ENCODE data around the gene GALNT9. TPM values are rescaled to one million over a fixed set of nuclear protein-coding genes. Genes with fewer than 3 reads are reported as not detected.
A peak's percentile ranks its signal among the peaks of the same experiment; 100 is the strongest.

Gene GALNT9
- total RNA-seq, 1 experiment from 2014 or later: 0.44 TPM

GRCh38 chr12:132239796-132240668, 89.4 kb downstream of the GALNT9 start:
- BruUV-seq (replicated peaks): no TSS peak
- Histone ChIP-seq H3K36me3 (ENCODE audit: low read depth, low read length) (no peaks in the 10 kb centered on the region), H2AFZ (ENCODE audit: low read length) (peak overlapping the region; percentile 48), H3K9ac (ENCODE audit: low read length) (no peak overlapping the region), H3K9me3 (ENCODE audit: low read length) (no peaks in the 10 kb centered on the region), H4K20me1 (ENCODE audit: low read length) (no peaks in the 10 kb centered on the region), H3K27ac (ENCODE audit: low read length) (no peak overlapping the region), H3F3A (ENCODE audit: low read length, unreplicated experiment) (no peaks in the 10 kb centered on the region), H3K79me2 (ENCODE audit: low read length) (no peaks in the 10 kb centered on the region), H3K27me3 (ENCODE audit: low read length) (no peaks in the 10 kb centered on the region), H3K4me3 (ENCODE audit: low read length) (no peak overlapping the region), H3K4me2 (ENCODE audit: low read length) (peak overlapping the region; percentile 58), H3K4me1 (ENCODE audit: insufficient read depth, low read length) (no peaks in the 10 kb centered on the region), H3K9me2 (replicated peaks; ENCODE audit: low read length) (no peaks in the 10 kb centered on the region)
- peak; percentile 16 for ATAC-seq
- no peak for TF ChIP-seq EZH2 (IDR thresholded peaks at IDR 0.05; ENCODE audit: low read length, unreplicated experiment)
- intact Hi-C loops (cut with micrococcal nuclease): no loop called here
- no peak for DNase-seq
- CTCF ChIA-PET: no interaction called here
- POLR2A ChIA-PET (ENCODE audit: unreplicated experiment): no interaction called here

- Histone ChIP-seq H2AFZ (ENCODE audit: low read length) (no peak overlapping the region), H3F3A (ENCODE audit: low read length, unreplicated experiment) (no peaks in the 10 kb centered on the region), H3K9me2 (replicated peaks; ENCODE audit: low read length) (no peaks in the 10 kb centered on the region), H3K9me3 (ENCODE audit: low read length) (no peaks in the 10 kb centered on the region), H3K27me3 (ENCODE audit: low read length) (no peaks in the 10 kb centered on the region), H3K36me3 (ENCODE audit: low read depth, low read length) (no peaks in the 10 kb centered on the region), H3K4me3 (ENCODE audit: low read length) (no peak overlapping the region), H3K79me2 (ENCODE audit: low read length) (no peaks in the 10 kb centered on the region), H4K20me1 (ENCODE audit: low read length) (no peaks in the 10 kb centered on the region), H3K9ac (ENCODE audit: low read length) (no peak overlapping the region), H3K4me1 (ENCODE audit: insufficient read depth, low read length) (no peaks in the 10 kb centered on the region), H3K4me2 (ENCODE audit: low read length) (no peak overlapping the region), H3K27ac (ENCODE audit: low read length) (no peak overlapping the region)
- intact Hi-C loops (cut with micrococcal nuclease): no loop called here
- TF ChIP-seq EZH2phosphoT487 (IDR thresholded peaks at IDR 0.05; ENCODE audit: borderline replicate concordance, low read length): no peak
- TF ChIP-seq CTCF (conservative IDR thresholded peaks at IDR 0.05; ENCODE audit: low read depth, low read length): no peak
- TF ChIP-seq EZH2 (IDR thresholded peaks at IDR 0.05; ENCODE audit: low read length, unreplicated experiment): no peak
- BruUV-seq (replicated peaks): no TSS peak
- POLR2A ChIA-PET (ENCODE audit: unreplicated experiment): no interaction called here
- DNase-seq (no peak), ATAC-seq (no peak)
- CTCF ChIA-PET: no interaction called here
These were observed 90.0 kb downstream of the GALNT9 start for GRCh38 chr12:132239392-132239791.

- Histone ChIP-seq H3K36me3 (ENCODE audit: low read depth, low read length) (no peaks in the 10 kb centered on the region), H3K9me2 (replicated peaks; ENCODE audit: low read length) (no peaks in the 10 kb centered on the region), H3K4me3 (ENCODE audit: low read length) (no peak overlapping the region), H3K27ac (ENCODE audit: low read length) (no peak overlapping the region), H3K4me1 (ENCODE audit: insufficient read depth, low read length) (no peaks in the 10 kb centered on the region), H3K79me2 (ENCODE audit: low read length) (no peaks in the 10 kb centered on the region), H4K20me1 (ENCODE audit: low read length) (no peaks in the 10 kb centered on the region), H3K9me3 (ENCODE audit: low read length) (no peaks in the 10 kb centered on the region), H3K4me2 (ENCODE audit: low read length) (no peak overlapping the region), H2AFZ (ENCODE audit: low read length) (no peak overlapping the region), H3F3A (ENCODE audit: low read length, unreplicated experiment) (no peaks in the 10 kb centered on the region), H3K9ac (ENCODE audit: low read length) (no peak overlapping the region), H3K27me3 (ENCODE audit: low read length) (no peaks in the 10 kb centered on the region)
- DNase-seq (no peak), ATAC-seq (no peak)
- ChIA-PET POLR2A (ENCODE audit: unreplicated experiment) (no interaction called here), CTCF (no interaction called here)
- TF ChIP-seq CTCF (conservative IDR thresholded peaks at IDR 0.05; ENCODE audit: low read depth, low read length) (no peak), EZH2phosphoT487 (IDR thresholded peaks at IDR 0.05; ENCODE audit: borderline replicate concordance, low read length) (no peak), EZH2 (IDR thresholded peaks at IDR 0.05; ENCODE audit: low read length, unreplicated experiment) (no peak)
- intact Hi-C loops (cut with micrococcal nuclease): no loop called here
- no TSS peak for BruUV-seq (replicated peaks)
These were observed 90.5 kb downstream of the GALNT9 start for GRCh38 chr12:132238884-132239283.
